HL-60 (cell line): ENCODE results near the gene MAPK8IP2.

Source experiments
- DNase-seq, 2 experiments: peaks; one replicate each; pipeline ENCODE4 v3.0.0-alpha.2; 2010 to 2020; ENCODE audit warnings: low read depth in 1 of 2, low spot score in 1 of 2
- H3K27ac ChIP-seq: fragments of 250-450 bp; sonication (Bioruptor Pico); replicated peaks from 2 replicates; pipeline ENCODE4 v1.5.1; 2020; ENCODE audit warnings: mild to moderate bottlenecking, moderate library complexity
- H3K27me3 ChIP-seq: fragments of 250-450 bp; sonication (Bioruptor Pico); 2 replicates; pipeline ENCODE4 v1.5.1; 2021; ENCODE audit warnings: mild to moderate bottlenecking, moderate library complexity; ENCODE audit not compliant: insufficient read depth, poor library complexity, severe bottlenecking
- H3K4me3 ChIP-seq: replicated peaks from 2 replicates; pipeline ENCODE4 v1.5.1; 2011; ENCODE audit warnings: mild to moderate bottlenecking, control low read depth, low read length; ENCODE audit not compliant: insufficient read depth
- GABPA ChIP-seq: IDR thresholded peaks from 2 replicates; pipeline ENCODE4 v1.6.1; 2012; ENCODE audit warnings: low read depth
- POLR2AphosphoS5 ChIP-seq: IDR thresholded peaks from 2 replicates; pipeline ENCODE4 v1.6.1; 2012; ENCODE audit warnings: low read depth
- SPI1 ChIP-seq: IDR thresholded peaks from 2 replicates; pipeline ENCODE4 v1.6.1; 2012; ENCODE audit warnings: low read depth, mild to moderate bottlenecking, borderline replicate concordance
- TF ChIP-seq, protein P1 (sequence below): IDR thresholded peaks from one replicate; pipeline ENCODE4 v1.5.1; 2011; ENCODE audit warnings: low read length, control low read depth, inconsistent platforms; ENCODE audit not compliant: insufficient read depth
- TF ChIP-seq, protein P2 (sequence below): IDR thresholded peaks from 2 replicates; pipeline ENCODE4 v1.6.1; 2012; ENCODE audit warnings: low read depth; ENCODE audit not compliant: insufficient replicate concordance

The MAPK8IP2 gene

DNA sequence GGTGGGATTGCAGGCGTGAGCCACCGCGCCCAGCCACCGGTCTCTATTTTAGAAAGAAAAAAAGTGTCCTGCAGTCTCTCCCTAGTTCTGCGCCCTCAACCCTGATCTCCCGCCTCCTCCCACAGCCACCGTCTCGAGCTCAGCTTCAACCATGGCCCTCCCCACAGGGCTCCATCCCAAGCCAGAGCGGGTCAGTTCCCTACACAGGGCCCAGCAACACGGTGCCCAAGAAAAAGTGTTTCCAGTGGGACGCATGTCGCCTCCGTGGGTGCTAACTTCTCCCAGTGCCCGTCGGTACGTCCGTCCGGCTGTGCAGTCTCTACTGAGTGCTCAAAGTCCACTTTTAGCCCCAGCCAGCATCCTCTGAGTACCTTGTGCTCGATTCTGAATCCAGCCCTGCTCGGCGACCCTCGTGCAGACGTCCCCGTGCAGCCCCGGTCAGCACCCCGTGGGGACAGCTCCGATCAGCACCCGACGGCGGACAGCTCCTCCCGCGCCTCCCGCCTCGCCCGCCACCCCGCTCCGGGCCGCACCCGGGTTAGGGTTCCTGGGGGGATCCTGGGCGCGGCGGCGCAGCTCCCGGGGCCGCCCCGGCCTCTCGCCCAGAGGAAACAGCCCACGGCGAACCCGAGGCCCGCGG lies 657 bp upstream of the MAPK8IP2 start:
- peaks cover 20% of the 10 kb centered on the region for H3K27me3 ChIP-seq
- DNase-seq = peak in 1 of 2 experiments; percentile 25
- no peak overlapping the region for H3K4me3 ChIP-seq
- TF ChIP-seq, protein P1, sequence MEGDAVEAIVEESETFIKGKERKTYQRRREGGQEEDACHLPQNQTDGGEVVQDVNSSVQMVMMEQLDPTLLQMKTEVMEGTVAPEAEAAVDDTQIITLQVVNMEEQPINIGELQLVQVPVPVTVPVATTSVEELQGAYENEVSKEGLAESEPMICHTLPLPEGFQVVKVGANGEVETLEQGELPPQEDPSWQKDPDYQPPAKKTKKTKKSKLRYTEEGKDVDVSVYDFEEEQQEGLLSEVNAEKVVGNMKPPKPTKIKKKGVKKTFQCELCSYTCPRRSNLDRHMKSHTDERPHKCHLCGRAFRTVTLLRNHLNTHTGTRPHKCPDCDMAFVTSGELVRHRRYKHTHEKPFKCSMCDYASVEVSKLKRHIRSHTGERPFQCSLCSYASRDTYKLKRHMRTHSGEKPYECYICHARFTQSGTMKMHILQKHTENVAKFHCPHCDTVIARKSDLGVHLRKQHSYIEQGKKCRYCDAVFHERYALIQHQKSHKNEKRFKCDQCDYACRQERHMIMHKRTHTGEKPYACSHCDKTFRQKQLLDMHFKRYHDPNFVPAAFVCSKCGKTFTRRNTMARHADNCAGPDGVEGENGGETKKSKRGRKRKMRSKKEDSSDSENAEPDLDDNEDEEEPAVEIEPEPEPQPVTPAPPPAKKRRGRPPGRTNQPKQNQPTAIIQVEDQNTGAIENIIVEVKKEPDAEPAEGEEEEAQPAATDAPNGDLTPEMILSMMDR = no peak
- TF ChIP-seq SPI1 (no peak), POLR2AphosphoS5 (no peak)
- TF ChIP-seq, protein P2, sequence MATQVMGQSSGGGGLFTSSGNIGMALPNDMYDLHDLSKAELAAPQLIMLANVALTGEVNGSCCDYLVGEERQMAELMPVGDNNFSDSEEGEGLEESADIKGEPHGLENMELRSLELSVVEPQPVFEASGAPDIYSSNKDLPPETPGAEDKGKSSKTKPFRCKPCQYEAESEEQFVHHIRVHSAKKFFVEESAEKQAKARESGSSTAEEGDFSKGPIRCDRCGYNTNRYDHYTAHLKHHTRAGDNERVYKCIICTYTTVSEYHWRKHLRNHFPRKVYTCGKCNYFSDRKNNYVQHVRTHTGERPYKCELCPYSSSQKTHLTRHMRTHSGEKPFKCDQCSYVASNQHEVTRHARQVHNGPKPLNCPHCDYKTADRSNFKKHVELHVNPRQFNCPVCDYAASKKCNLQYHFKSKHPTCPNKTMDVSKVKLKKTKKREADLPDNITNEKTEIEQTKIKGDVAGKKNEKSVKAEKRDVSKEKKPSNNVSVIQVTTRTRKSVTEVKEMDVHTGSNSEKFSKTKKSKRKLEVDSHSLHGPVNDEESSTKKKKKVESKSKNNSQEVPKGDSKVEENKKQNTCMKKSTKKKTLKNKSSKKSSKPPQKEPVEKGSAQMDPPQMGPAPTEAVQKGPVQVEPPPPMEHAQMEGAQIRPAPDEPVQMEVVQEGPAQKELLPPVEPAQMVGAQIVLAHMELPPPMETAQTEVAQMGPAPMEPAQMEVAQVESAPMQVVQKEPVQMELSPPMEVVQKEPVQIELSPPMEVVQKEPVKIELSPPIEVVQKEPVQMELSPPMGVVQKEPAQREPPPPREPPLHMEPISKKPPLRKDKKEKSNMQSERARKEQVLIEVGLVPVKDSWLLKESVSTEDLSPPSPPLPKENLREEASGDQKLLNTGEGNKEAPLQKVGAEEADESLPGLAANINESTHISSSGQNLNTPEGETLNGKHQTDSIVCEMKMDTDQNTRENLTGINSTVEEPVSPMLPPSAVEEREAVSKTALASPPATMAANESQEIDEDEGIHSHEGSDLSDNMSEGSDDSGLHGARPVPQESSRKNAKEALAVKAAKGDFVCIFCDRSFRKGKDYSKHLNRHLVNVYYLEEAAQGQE = peak; percentile 99
- H3K27ac ChIP-seq = no peak overlapping the region

- peaks cover 31% of the 10 kb centered on the region for H3K27me3 ChIP-seq
- H3K4me3 ChIP-seq = no peak overlapping the region
- no peak for DNase-seq
- no peak overlapping the region for H3K27ac ChIP-seq
- TF ChIP-seq, protein P1 = no peak
- TF ChIP-seq GABPA = no peak
- no peak for TF ChIP-seq SPI1
- no peak for TF ChIP-seq POLR2AphosphoS5
- TF ChIP-seq, protein P2 = no peak
Measured at GRCh38 chr22:50600967-50601668, 525 bp downstream of the MAPK8IP2 start.

DNA sequence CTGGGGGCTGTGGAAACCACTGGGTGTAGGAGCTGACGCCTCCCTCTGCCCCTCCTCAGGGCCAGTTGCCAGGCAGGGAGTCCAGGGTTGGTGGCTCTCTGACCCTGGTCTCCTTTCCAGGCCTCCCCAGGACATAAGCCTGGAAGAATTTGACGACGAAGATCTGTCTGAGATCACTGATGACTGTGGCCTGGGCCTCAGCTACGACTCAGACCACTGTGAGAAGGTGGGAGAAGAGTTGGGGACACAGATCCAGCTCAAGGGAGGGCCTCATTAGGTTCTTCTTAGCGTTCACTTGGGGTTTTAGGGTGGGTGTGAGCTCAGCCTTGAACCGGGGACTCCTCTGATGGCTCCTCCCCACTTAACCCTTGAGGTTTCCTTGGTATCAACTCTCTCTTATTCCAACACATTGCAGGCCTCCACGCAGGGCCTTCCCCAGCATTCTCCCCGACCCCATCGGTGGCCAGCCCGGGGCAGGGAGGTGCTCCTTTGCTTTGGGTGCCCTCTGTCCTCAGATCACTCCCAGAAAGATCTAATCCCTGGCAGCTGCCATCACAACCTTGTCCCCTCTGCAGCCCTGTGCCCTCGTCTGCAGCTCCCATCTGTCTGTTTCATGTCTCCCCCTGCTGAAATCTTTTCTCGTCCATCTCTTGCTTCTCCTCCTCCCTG lies 1.2 kb downstream of the MAPK8IP2 start:
- Histone ChIP-seq H3K27me3 (peaks cover 35% of the 10 kb centered on the region), H3K27ac (no peak overlapping the region), H3K4me3 (no peak overlapping the region)
- TF ChIP-seq, protein P2 = peak; percentile 11
- TF ChIP-seq SPI1 (no peak), GABPA (no peak)
- no peak for DNase-seq
